K562 (cell line): ENCODE results near the gene SLC8A2. TPM values are rescaled to one million over a fixed set of nuclear protein-coding genes. Genes with fewer than 3 reads are reported as not detected.

Experiments
- BACH1 ChIP-seq: fragments of 200-800 bp; sonication (Bioruptor generic); IDR thresholded peaks from 2 replicates; pipeline ENCODE4 v1.6.1; 2016; ENCODE audit warnings: missing genetic modification characterization, missing compliant biosample characterization
- FOXP1 ChIP-seq: sonication (generic); formaldehyde crosslinking; IDR thresholded peaks from 2 replicates; pipeline ENCODE4 v1.8.0; 2022; ENCODE audit warnings: mild to moderate bottlenecking, missing genetic modification reagents
- MIER1 ChIP-seq: fragments of 450-650 bp; IDR thresholded peaks from 2 replicates; pipeline ENCODE4 v1.6.1; 2016; ENCODE audit warnings: antibody characterized with exemption, mild to moderate bottlenecking, low read depth
- PCBP1 ChIP-seq: fragments of 200-400 bp; formaldehyde crosslinking; IDR thresholded peaks from 2 replicates; pipeline ENCODE4 v1.6.1; 2018; ENCODE audit warnings: mild to moderate bottlenecking, low read depth, low read length; ENCODE audit not compliant: poor library complexity, severe bottlenecking
- ZNF232 ChIP-seq: sonication (generic); formaldehyde crosslinking; IDR thresholded peaks from 2 replicates; pipeline ENCODE4 v1.8.0; 2022; ENCODE audit warnings: mild to moderate bottlenecking, missing genetic modification reagents
- ZNF41 ChIP-seq: fragments of 250-450 bp; sonication (Bioruptor Pico); conservative IDR thresholded peaks from 2 replicates; pipeline ENCODE4 v1.4.0; 2020; ENCODE audit warnings: mild to moderate bottlenecking
- ZNF766 ChIP-seq: fragments of 200-800 bp; sonication (Bioruptor generic); conservative IDR thresholded peaks from 2 replicates; pipeline ENCODE4 v1.6.1; 2016; ENCODE audit warnings: missing genetic modification characterization, missing compliant biosample characterization
- polyA plus RNA-seq, 8 experiments: library from polyadenylated mRNA; depleted of rRNA in 4 of 8; stranded (reverse) in 5 of 8; unstranded in 3 of 8; fragments of >200 nt; fragmentation: Nextera tagmentation in 2 of 8; fragmentation: Illumina TruSeq in 1 of 8; extraction: Ambion mirVana in 2 of 8; extraction: Trizol in 1 of 8; gene quantifications; 2 replicates each; pipeline versions ENCODE4 v1.2.1 to v1.2.3, GENCODE V29; 2011 to 2014; ENCODE audit warnings: inconsistent platforms in 1 of 8, missing spikeins in 1 of 8
- total RNA-seq, 7 experiments: library from RNA; depleted of rRNA in 6 of 7; stranded (reverse); fragments of >200 nt in 6 of 7; fragmentation: Illumina TruSeq in 2 of 7; extraction: Trizol in 2 of 7; gene quantifications; 2 replicates each; pipeline versions ENCODE4 v1.2.1 to v1.2.3, GENCODE V29; 2011 to 2021; ENCODE audit warnings: low replicate concordance in 1 of 7
- TF ChIP-seq, protein P1 (sequence below): fragments of 450-650 bp; IDR thresholded peaks from 2 replicates; pipeline ENCODE4 v1.6.1; 2016; ENCODE audit warnings: mild to moderate bottlenecking, moderate library complexity
- TF ChIP-seq, protein P2 (sequence below), 2 experiments: IDR thresholded peaks; 2 replicates each; pipeline ENCODE4 v1.6.1; 2012; ENCODE audit warnings: improper control_type of control experiment in 2 of 2, low read depth in 2 of 2, low read length in 2 of 2, borderline replicate concordance in 1 of 2
- TF ChIP-seq, protein P3 (sequence below): fragments of 200-800 bp; sonication (Bioruptor generic); IDR thresholded peaks from 2 replicates; pipeline ENCODE4 v1.6.1; 2017; ENCODE audit warnings: missing genetic modification characterization, missing compliant biosample characterization

The SLC8A2 gene
- total and polyA plus RNA-seq, 9 of the 15 experiments (the other 6 are each of a cell fraction or from before 2014, with no cell fraction given), result 0.07 to 0.66 (median 0.24) TPM; not detected in 3

DNA sequence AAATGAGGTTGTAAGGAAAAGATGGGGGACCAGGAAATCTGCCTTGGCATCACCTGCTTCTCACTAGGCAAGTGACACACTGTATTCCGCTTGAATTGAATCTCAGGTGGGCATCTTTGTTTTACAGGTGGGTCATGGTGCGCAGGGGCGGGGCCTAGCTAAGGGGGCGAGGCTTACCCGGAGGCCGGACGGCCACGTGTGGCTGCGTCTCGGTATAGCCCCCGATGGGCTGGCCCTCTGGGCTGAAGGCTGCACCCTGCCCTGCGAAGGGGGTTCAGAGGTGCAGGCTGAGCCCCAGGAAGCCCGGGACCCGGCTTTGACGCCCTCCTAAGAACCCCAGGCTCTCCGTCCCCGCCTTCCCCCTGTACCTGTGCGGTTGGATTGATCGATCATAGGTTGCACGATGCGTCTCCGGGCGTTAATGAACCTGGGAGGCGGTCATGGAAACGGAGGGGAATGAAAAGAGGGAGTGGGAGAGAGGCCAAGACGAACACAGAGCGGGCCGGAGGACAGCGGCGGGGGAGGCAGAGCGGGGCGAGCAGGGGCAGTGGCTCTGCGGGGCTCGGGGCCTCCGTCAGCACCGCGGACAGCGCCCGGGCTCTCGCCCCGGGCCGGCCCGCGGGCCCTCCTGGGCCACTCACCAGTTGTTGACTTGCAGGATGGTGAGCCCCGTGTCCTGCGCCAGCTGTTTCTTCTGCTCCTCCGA, 64.8 kb downstream of the SLC8A2 start (continued):
- TF ChIP-seq, protein P1, sequence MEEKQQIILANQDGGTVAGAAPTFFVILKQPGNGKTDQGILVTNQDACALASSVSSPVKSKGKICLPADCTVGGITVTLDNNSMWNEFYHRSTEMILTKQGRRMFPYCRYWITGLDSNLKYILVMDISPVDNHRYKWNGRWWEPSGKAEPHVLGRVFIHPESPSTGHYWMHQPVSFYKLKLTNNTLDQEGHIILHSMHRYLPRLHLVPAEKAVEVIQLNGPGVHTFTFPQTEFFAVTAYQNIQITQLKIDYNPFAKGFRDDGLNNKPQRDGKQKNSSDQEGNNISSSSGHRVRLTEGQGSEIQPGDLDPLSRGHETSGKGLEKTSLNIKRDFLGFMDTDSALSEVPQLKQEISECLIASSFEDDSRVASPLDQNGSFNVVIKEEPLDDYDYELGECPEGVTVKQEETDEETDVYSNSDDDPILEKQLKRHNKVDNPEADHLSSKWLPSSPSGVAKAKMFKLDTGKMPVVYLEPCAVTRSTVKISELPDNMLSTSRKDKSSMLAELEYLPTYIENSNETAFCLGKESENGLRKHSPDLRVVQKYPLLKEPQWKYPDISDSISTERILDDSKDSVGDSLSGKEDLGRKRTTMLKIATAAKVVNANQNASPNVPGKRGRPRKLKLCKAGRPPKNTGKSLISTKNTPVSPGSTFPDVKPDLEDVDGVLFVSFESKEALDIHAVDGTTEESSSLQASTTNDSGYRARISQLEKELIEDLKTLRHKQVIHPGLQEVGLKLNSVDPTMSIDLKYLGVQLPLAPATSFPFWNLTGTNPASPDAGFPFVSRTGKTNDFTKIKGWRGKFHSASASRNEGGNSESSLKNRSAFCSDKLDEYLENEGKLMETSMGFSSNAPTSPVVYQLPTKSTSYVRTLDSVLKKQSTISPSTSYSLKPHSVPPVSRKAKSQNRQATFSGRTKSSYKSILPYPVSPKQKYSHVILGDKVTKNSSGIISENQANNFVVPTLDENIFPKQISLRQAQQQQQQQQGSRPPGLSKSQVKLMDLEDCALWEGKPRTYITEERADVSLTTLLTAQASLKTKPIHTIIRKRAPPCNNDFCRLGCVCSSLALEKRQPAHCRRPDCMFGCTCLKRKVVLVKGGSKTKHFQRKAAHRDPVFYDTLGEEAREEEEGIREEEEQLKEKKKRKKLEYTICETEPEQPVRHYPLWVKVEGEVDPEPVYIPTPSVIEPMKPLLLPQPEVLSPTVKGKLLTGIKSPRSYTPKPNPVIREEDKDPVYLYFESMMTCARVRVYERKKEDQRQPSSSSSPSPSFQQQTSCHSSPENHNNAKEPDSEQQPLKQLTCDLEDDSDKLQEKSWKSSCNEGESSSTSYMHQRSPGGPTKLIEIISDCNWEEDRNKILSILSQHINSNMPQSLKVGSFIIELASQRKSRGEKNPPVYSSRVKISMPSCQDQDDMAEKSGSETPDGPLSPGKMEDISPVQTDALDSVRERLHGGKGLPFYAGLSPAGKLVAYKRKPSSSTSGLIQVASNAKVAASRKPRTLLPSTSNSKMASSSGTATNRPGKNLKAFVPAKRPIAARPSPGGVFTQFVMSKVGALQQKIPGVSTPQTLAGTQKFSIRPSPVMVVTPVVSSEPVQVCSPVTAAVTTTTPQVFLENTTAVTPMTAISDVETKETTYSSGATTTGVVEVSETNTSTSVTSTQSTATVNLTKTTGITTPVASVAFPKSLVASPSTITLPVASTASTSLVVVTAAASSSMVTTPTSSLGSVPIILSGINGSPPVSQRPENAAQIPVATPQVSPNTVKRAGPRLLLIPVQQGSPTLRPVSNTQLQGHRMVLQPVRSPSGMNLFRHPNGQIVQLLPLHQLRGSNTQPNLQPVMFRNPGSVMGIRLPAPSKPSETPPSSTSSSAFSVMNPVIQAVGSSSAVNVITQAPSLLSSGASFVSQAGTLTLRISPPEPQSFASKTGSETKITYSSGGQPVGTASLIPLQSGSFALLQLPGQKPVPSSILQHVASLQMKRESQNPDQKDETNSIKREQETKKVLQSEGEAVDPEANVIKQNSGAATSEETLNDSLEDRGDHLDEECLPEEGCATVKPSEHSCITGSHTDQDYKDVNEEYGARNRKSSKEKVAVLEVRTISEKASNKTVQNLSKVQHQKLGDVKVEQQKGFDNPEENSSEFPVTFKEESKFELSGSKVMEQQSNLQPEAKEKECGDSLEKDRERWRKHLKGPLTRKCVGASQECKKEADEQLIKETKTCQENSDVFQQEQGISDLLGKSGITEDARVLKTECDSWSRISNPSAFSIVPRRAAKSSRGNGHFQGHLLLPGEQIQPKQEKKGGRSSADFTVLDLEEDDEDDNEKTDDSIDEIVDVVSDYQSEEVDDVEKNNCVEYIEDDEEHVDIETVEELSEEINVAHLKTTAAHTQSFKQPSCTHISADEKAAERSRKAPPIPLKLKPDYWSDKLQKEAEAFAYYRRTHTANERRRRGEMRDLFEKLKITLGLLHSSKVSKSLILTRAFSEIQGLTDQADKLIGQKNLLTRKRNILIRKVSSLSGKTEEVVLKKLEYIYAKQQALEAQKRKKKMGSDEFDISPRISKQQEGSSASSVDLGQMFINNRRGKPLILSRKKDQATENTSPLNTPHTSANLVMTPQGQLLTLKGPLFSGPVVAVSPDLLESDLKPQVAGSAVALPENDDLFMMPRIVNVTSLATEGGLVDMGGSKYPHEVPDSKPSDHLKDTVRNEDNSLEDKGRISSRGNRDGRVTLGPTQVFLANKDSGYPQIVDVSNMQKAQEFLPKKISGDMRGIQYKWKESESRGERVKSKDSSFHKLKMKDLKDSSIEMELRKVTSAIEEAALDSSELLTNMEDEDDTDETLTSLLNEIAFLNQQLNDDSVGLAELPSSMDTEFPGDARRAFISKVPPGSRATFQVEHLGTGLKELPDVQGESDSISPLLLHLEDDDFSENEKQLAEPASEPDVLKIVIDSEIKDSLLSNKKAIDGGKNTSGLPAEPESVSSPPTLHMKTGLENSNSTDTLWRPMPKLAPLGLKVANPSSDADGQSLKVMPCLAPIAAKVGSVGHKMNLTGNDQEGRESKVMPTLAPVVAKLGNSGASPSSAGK, result no peak
- peak; percentile 87 for TF ChIP-seq MIER1
- TF ChIP-seq ZNF232 (CRISPR knock-in tag), result 0 out of 2 replicates have a peak, but pooled peaks have one; percentile 46
- no peak for TF ChIP-seq ZNF41
- peak; percentile 35; the same call in 1 of the 2 replicates for TF ChIP-seq FOXP1 (CRISPR knock-in tag)
- TF ChIP-seq PCBP1, result no peak
- TF ChIP-seq BACH1 (tag), result no peak
- TF ChIP-seq, protein P2, sequence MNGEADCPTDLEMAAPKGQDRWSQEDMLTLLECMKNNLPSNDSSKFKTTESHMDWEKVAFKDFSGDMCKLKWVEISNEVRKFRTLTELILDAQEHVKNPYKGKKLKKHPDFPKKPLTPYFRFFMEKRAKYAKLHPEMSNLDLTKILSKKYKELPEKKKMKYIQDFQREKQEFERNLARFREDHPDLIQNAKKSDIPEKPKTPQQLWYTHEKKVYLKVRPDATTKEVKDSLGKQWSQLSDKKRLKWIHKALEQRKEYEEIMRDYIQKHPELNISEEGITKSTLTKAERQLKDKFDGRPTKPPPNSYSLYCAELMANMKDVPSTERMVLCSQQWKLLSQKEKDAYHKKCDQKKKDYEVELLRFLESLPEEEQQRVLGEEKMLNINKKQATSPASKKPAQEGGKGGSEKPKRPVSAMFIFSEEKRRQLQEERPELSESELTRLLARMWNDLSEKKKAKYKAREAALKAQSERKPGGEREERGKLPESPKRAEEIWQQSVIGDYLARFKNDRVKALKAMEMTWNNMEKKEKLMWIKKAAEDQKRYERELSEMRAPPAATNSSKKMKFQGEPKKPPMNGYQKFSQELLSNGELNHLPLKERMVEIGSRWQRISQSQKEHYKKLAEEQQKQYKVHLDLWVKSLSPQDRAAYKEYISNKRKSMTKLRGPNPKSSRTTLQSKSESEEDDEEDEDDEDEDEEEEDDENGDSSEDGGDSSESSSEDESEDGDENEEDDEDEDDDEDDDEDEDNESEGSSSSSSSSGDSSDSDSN (IDR thresholded peaks at IDR 0.05; ENCODE audit: borderline replicate concordance in 1 of 2, low read depth in 2 of 2, low read length in 2 of 2), result 0 out of 4 replicates have a peak, but pooled peaks of 1 of the 2 experiments have one; percentile 31
- TF ChIP-seq, protein P3, sequence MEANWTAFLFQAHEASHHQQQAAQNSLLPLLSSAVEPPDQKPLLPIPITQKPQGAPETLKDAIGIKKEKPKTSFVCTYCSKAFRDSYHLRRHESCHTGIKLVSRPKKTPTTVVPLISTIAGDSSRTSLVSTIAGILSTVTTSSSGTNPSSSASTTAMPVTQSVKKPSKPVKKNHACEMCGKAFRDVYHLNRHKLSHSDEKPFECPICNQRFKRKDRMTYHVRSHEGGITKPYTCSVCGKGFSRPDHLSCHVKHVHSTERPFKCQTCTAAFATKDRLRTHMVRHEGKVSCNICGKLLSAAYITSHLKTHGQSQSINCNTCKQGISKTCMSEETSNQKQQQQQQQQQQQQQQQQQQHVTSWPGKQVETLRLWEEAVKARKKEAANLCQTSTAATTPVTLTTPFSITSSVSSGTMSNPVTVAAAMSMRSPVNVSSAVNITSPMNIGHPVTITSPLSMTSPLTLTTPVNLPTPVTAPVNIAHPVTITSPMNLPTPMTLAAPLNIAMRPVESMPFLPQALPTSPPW (CRISPR knock-in tag), result peak; percentile 37; the same call in 1 of the 2 replicates
- 0 out of 2 replicates have a peak, but pooled peaks have one; percentile 39 for TF ChIP-seq ZNF766 (CRISPR knock-in tag)
